Transverse colon (tissue), 4 donors: Measurements from ENCODE around the gene TOM1L2. TPM values are rescaled to one million over a fixed set of nuclear protein-coding genes. Genes with fewer than 3 reads are reported as not detected.

ENCODE experiments used
- DNase-seq: peaks from one replicate; pipeline ENCODE4 v3.0.0-alpha.2; 2019
- H3K27ac ChIP-seq, 4 donors: fragments of 200-600 bp; sonication (generic); 2 replicates each; pipeline ENCODE4 v1.5.1; 2016 to 2018; ENCODE audit warnings: inconsistent platforms in 4 of 4
- H3K27me3 ChIP-seq: fragments of 200-600 bp; sonication (generic); 2 replicates; pipeline ENCODE4 v1.5.1; 2017; ENCODE audit warnings: inconsistent platforms
- H3K36me3 ChIP-seq, 4 donors: fragments of 200-600 bp; sonication (generic); 2 replicates each; pipeline ENCODE4 v1.5.1; 2017 to 2019; ENCODE audit warnings: inconsistent platforms in 4 of 4
- H3K4me1 ChIP-seq, 4 donors: fragments of 200-600 bp; sonication (generic); 2 replicates each; pipeline ENCODE4 v1.5.1; 2017 to 2020; ENCODE audit warnings: inconsistent platforms in 4 of 4
- H3K4me3 ChIP-seq, 4 donors: fragments of 200-600 bp; sonication (generic); 1 replicate in 1 of 4; 2 replicates in 3 of 4; pipeline versions ENCODE4 v1.5.1 to v1.6.1; 2017 to 2019; ENCODE audit warnings: inconsistent platforms in 4 of 4
- H3K9me3 ChIP-seq, 2 donors: fragments of 200-600 bp; sonication (generic); 2 replicates each; pipeline ENCODE4 v1.5.1; 2017 to 2019; ENCODE audit warnings: inconsistent platforms in 2 of 2
- EP300 ChIP-seq: sonication (generic); formaldehyde crosslinking; IDR thresholded peaks from one replicate; pipeline ENCODE4 v1.6.1; 2017; ENCODE audit warnings: antibody characterized with exemption, low read depth
- POLR2A ChIP-seq: fragments of 450-650 bp; IDR thresholded peaks from one replicate; pipeline ENCODE4 v1.6.1; 2016; ENCODE audit warnings: antibody characterized with exemption, mild to moderate bottlenecking, moderate library complexity
- POLR2AphosphoS5 ChIP-seq, 3 donors: sonication (generic); formaldehyde crosslinking; IDR thresholded peaks; one replicate each; pipeline ENCODE4 v1.6.1; 2016; ENCODE audit warnings: antibody characterized with exemption in 3 of 3
- WGBS, 2 donors: methylation state at CpG; one replicate each; pipeline ENCODE4 v1.1.5; 2018; ENCODE audit warnings: low coverage in 1 of 2; 5-methylcytosine and 5-hydroxymethylcytosine counted together
- in situ Hi-C, 4 donors: fragments of 200-750 bp; cut with MboI; loops; one replicate each; pipeline versions ENCODE4 v1.15.0 to v1.15.1; 2017; ENCODE audit warnings: low sequenced_read_pairs in 3 of 4, low pct_ligation_motif_present in 1 of 4, low pct_unique_long_range_greater_than_20kb in 1 of 4
- intact Hi-C: fragments of 100-400 bp; cut with DNase I; formaldehyde crosslinking; loops from one replicate; pipeline ENCODE4 v1.15.1; 2023; ENCODE audit warnings: low total_unique reads
- total RNA-seq, 4 donors: library from RNA; depleted of rRNA; stranded (reverse); fragments of >200 nt; gene quantifications; one replicate each; pipeline ENCODE4 v1.1.0, GENCODE V29; 2016
- TF ChIP-seq, protein P1 (sequence below), 5 experiments: fragments of 200-600 bp in 3 of 5; fragments of 450-650 bp in 2 of 5; sonication (generic) in 3 of 5; IDR thresholded peaks; 1 replicate in 2 of 5; 2 replicates in 3 of 5; pipeline ENCODE4 v1.5.1; 2016 to 2017; ENCODE audit warnings: antibody characterized with exemption in 5 of 5, inconsistent platforms in 3 of 5, mild to moderate bottlenecking in 2 of 5, moderate library complexity in 1 of 5

Gene TOM1L2
- total RNA-seq, 4 donors from 2014 or later, result 65.9 to 178 (median 97.7) TPM

DNA sequence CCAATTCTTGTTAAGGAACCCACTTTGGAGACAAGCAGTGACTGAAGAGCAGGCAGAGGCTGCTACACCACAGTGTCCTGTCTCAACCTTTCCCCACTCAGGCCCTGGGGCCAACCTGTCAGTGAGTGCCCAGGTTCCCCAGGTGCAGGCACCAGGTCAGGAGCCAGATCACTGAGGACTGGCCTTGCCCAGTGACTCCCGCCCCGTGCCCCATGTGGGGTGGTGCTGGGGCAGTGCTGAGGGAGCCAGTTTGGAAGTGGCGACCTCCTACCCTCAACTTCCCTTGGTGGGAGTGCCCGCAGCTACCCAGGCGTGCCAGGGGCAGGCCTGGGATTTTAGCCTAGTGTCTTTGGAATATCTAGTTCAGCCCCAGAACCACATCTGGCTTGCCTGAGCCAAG lies 164.8 kb downstream of the TOM1L2 start:
- Histone ChIP-seq H3K9me3 (no peaks in the 10 kb centered on the region), H3K27ac (no peak overlapping the region), H3K36me3 (no peaks in the 10 kb centered on the region), H3K4me3 (no peak overlapping the region), H3K27me3 (no peaks in the 10 kb centered on the region), H3K4me1 (peaks cover 3 to 26% (median 16%) of the 10 kb centered on the region in 4 donors)
- TF ChIP-seq, protein P1, sequence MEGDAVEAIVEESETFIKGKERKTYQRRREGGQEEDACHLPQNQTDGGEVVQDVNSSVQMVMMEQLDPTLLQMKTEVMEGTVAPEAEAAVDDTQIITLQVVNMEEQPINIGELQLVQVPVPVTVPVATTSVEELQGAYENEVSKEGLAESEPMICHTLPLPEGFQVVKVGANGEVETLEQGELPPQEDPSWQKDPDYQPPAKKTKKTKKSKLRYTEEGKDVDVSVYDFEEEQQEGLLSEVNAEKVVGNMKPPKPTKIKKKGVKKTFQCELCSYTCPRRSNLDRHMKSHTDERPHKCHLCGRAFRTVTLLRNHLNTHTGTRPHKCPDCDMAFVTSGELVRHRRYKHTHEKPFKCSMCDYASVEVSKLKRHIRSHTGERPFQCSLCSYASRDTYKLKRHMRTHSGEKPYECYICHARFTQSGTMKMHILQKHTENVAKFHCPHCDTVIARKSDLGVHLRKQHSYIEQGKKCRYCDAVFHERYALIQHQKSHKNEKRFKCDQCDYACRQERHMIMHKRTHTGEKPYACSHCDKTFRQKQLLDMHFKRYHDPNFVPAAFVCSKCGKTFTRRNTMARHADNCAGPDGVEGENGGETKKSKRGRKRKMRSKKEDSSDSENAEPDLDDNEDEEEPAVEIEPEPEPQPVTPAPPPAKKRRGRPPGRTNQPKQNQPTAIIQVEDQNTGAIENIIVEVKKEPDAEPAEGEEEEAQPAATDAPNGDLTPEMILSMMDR (IDR thresholded peaks at IDR 0.05), result no peak
- no peak for TF ChIP-seq EP300
- TF ChIP-seq POLR2AphosphoS5 (IDR thresholded peaks at IDR 0.05), result no peak
- TF ChIP-seq POLR2A, result no peak
- DNase-seq, result no peak
- 96% methylated on average over 5 of the region's 5 CpGs; no CpG with 5 or more reads in 1 of the 2 donors for WGBS, 2 donors
- in situ Hi-C loops, result loop anchor here in 2 of 4 donors (5.0 to 10.0 kb wide), 2 partner anchors 55 to 57 kb away; no protein-coding TSS in a partner anchor
- intact Hi-C loops, result no loop called here

DNA sequence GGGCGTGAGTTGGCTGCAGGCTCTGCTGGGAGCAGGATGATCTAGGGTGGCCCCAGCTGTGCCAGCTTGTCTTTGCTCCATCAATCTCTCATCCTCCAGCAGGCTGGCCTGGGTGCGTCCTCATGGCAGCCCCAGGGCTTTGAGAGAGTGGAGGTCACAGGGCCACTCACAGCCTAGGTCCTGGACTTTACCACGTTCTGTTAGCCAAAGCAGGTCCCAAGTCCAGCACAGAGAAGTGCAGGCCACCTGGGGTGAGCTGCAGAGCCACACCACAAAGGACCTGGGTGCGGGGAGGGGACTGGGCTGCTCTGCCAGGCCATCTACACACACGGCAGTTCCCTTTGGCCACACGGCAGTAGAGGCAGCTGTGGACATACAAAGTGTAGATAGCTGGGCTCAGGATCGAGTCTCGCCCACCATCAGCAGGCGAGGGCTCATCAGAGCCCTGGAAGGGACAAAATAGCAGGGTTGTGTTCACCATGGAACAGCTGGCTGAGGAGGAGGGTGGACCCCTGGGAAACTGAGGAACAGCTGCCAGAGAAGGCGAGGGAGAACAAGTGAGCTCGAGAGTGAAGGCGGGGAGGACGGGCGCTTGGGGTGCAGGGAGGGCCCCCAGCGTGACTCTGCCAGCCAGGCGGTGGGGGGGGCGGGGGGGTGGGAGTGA lies 165.5 kb downstream of the TOM1L2 start:
- WGBS, 2 donors, result 86 to 92% methylated on average over 2 to 17 of the region's 17 CpGs
- Histone ChIP-seq H3K9me3 (no peaks in the 10 kb centered on the region), H3K27me3 (no peaks in the 10 kb centered on the region), H3K36me3 (no peaks in the 10 kb centered on the region), H3K4me1 (peaks cover 3 to 19% (median 11%) of the 10 kb centered on the region in 4 donors), H3K27ac (no peak overlapping the region), H3K4me3 (no peak overlapping the region)
- in situ Hi-C loops (loop anchor here in 2 of 4 donors (5.0 to 10.0 kb wide), 2 partner anchors 56 to 58 kb away; no protein-coding TSS in a partner anchor), intact Hi-C loops (no loop called here)
- TF ChIP-seq POLR2A (no peak), EP300 (no peak), POLR2AphosphoS5 (IDR thresholded peaks at IDR 0.05) (no peak)
- TF ChIP-seq, protein P1 (IDR thresholded peaks at IDR 0.05), result no peak
- no peak for DNase-seq

DNA sequence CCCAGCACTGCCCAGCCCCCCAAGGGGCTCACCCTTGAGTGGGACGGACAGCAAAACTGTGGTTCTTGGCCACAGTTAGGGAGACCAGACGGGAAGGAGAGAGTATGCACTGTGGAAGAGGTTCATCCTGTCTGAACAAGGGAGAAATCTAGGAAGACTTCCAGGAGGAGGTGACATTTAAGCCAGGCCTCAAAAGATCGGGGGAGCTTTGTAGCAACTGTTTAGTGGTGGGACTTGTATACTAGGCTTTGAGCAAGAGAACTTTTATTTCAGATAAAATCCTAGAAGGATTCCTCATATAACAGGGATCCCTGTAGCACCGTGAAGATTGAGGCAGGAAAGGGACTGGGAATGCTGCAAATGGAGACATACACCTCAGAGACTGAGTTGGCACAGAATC lies 166.2 kb downstream of the TOM1L2 start:
- H3K9me3 ChIP-seq, result no peaks in the 10 kb centered on the region
- H3K27me3 ChIP-seq, result no peaks in the 10 kb centered on the region
- peaks cover 2 to 16% (median 10%) of the 10 kb centered on the region in 4 donors for H3K4me1 ChIP-seq
- no peak overlapping the region for H3K27ac ChIP-seq
- no peak overlapping the region for H3K4me3 ChIP-seq
- H3K36me3 ChIP-seq, result no peaks in the 10 kb centered on the region
- TF ChIP-seq, protein P1 (IDR thresholded peaks at IDR 0.05), result no peak
- TF ChIP-seq POLR2A (no peak), EP300 (no peak), POLR2AphosphoS5 (IDR thresholded peaks at IDR 0.05) (no peak)
- WGBS, 2 donors, result 91% methylated on average over 4 of the region's 4 CpGs; no CpG with 5 or more reads in 1 of the 2 donors
- DNase-seq, result no peak
- intact Hi-C loops, result no loop called here
- in situ Hi-C loops, result loop anchor here in 2 of 4 donors (5.0 to 10.0 kb wide), 2 partner anchors 56 to 59 kb away; no protein-coding TSS in a partner anchor

DNA sequence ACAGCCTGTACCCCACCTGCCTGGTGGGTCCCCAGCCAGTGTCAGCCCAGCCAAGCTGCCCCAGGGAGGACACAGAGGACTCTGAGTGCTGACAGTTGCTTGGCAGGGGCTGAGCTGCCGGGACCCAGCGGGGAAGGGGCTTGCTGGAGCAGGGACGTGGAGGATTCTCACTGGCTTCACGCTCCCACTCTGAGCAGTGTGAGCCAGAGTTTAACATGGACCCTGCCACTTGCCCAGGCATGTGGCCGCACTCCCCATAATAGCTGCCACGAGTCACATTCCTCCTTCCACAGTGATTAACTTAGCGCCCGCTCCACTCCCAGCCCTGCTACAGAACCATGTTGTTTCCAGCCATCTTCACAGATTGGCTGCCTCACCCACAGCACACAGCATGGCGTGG lies 166.6 kb downstream of the TOM1L2 start:
- in situ Hi-C loops, result loop anchor here in 2 of 4 donors (5.0 to 10.0 kb wide), 2 partner anchors 57 to 59 kb away; no protein-coding TSS in a partner anchor
- H3K27ac ChIP-seq, result no peak overlapping the region

More for the DNA sequence above, 166.6 kb downstream of the TOM1L2 start:
- no peaks in the 10 kb centered on the region for H3K9me3 ChIP-seq
- no peak for TF ChIP-seq POLR2AphosphoS5 (IDR thresholded peaks at IDR 0.05)
- TF ChIP-seq EP300, result no peak
- TF ChIP-seq, protein P1 (IDR thresholded peaks at IDR 0.05), result no peak
- TF ChIP-seq POLR2A, result no peak
- no peaks in the 10 kb centered on the region for H3K27me3 ChIP-seq
- DNase-seq, result no peak
- no peaks in the 10 kb centered on the region for H3K36me3 ChIP-seq
- intact Hi-C loops, result no loop called here
- no peak overlapping the region for H3K4me3 ChIP-seq
- peaks cover 0 to 11% (median 8%) of the 10 kb centered on the region in 4 donors for H3K4me1 ChIP-seq
- WGBS, 2 donors, result 75 to 95% methylated on average over 4 to 9 of the region's 9 CpGs
